HG03060 (cell line): ENCODE results near the gene CNPPD1.

Experiments
- ATAC-seq: cut with Tn5 transposase; IDR thresholded peaks from one replicate; pipeline ENCODE4 v1.9.1; 2021; ENCODE audit warnings: low read depth, moderate number of reproducible peaks; ENCODE audit not compliant: unreplicated experiment

Gene CNPPD1

DNA sequence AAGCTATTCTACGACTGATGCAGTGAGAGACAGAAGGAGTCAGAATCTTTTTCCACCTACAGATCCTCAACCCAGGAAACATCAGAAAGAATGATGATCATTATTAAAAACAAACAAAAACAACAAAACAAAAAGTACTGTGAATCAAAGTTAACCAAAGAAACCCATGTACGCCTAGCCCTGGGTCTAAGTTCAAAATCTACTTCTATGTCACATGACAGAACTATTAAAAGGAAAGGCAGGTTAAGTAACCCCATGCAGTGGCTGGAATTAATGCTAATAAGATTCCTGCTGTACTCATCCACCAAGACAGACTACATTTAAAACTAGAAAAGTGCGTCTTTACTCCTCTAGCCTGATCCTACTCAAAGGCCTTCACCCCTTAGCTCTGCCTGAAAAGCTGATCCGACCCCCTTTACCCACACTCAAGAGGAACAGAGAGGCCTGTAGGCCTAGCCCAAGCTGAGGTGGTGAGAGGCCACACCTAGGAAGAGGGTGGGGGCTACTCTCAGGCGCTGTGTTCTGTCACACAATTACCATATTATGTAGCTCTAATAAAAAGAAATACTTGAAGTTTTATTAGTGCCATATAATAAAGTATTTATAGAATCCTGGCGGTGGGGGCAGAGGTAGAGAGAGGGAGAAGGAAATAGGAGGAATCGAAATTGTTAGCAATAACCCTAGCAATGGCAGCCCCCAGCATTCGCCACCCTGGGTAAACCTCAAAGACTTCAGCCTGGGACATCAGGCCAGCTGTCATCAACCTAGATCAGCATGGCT lies 53.2 kb downstream of the CNPPD1 start:
- ATAC-seq = no peak

DNA sequence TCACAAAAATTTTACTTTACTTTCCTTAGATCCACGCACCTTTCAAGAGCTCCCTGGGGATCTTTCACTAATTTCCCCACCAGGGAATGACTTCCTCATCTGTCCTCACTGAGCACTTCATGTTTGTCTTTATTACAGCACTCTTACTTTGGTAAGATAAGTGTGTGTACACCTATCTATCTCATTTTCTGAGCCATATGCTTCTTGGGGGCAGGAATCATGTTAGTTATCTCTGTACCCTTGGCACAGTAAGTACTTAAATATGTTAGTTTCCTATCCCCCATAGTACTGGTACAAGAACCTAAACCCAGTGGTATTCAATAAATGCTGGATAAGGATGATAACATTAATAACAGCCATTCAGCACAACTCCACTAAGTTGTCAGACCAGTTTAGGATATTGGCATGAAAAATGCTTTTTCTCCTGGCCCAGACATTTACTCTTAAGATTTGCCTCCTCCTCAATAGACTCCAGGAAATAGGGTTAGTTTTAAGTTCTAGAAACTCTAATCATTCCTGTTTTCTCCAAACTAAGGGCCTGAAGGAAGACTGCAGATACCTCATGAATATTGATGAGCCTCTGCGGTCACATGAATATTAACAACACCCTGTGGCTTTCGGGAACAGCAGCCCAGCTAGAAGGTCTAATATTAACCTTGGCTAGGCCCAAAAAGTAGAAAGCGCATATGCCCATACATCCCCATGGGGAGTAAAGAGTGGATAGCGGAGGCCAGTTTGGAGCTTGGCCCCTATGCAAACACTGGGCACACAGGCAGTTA lies 54.3 kb downstream of the CNPPD1 start:
- no peak for ATAC-seq
